SIG-M5 treated with dmso at 0.1 percent for 504 hours (cell line): Measurements from ENCODE around the gene FCRL2.

Experiments
- DNase-seq: peaks from one replicate; lab custom pipeline; 2025; ENCODE audit not compliant: unreplicated experiment; lab: John Stamatoyannopoulos, UW

FCRL2 gene

GRCh38 chr1:157776971-157777391 is at the start of gene FCRL2:
TSS of gene FCRL2 (minus strand) at chr1:157777132. CDS start at chr1:157777073, 59 bp downstream.
- peak; percentile 6 for DNase-seq

DNA sequence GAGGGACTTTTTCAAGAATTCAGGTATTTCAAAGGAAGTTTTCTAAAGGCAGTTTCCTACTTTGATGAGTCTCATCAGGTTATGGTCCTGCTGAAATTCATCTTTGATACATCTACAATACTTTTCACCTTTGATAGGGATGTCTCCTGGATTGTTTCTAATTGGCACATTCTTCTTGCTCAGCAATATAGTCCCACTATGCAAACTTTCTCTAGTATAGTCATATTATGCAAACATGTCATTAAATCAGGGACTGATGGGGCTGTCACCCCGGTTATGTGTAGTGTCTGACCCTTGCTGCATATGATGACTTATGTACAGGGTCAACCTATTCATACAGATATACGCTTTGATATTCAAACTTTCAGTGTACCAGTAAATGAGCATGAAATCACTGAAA is 43.4 kb upstream of the FCRL2 start:
- DNase-seq, result no peak

GRCh38 chr1:157819896-157820295 is 43.0 kb upstream of the FCRL2 start, which contains the start of gene FCRL1:
TSS of gene FCRL1 (minus strand) at chr1:157820120. CDS start at chr1:157820037, 83 bp downstream.
- peak; percentile 27 for DNase-seq

- DNase-seq, result no peak
These were observed 42.3 kb upstream of the FCRL2 start for GRCh38 chr1:157819215-157819614.

DNA sequence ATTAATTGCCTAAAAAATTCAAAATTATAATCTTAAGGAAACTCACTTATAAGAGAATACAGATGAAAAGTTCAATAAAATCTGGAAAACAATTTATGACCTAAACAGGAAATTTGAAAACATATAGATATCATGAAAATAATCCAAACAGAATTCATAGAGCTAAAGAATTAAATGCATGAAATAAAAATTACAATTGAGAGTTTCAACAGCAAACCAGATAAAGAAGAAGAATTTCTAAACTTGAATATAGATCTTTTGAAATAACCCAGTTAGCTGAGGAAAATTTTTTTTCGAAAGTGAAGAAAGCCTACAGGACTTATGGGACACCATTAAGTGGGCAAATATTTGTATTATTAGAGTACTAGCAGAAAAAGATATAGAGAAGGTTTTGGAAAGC is 36.3 kb upstream of the FCRL2 start:
- DNase-seq, result no peak

GRCh38 chr1:157806431-157807149 is 29.7 kb upstream of the FCRL2 start:
- DNase-seq, result no peak

DNA sequence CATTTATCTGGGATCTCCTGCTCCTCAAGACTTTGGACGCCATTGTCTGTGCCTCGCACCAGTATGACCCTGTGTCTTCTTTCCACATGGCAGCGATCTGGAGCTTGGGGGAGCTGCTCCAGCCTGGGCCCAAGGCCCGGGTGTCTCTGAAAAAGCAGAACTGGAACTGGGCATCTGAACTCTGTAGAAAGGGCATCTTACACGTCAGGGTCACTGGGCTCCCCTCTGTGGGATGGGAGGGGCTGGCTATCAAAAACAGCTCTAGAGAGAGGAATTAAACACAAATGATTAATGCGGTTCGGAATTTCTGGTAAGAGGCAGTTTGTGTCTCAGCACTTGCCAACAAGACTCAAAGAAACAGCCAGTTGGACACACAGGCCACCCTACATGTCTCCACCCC is 26.9 kb upstream of the FCRL2 start:
- DNase-seq, result no peak

- DNase-seq, result no peak
These were observed 23.1 kb upstream of the FCRL2 start for GRCh38 chr1:157799996-157800395.

- DNase-seq, result no peak
These were observed 21.3 kb upstream of the FCRL2 start for GRCh38 chr1:157798211-157798610.

- DNase-seq, result no peak
These were observed 8.3 kb upstream of the FCRL2 start for GRCh38 chr1:157785248-157785647.

DNA sequence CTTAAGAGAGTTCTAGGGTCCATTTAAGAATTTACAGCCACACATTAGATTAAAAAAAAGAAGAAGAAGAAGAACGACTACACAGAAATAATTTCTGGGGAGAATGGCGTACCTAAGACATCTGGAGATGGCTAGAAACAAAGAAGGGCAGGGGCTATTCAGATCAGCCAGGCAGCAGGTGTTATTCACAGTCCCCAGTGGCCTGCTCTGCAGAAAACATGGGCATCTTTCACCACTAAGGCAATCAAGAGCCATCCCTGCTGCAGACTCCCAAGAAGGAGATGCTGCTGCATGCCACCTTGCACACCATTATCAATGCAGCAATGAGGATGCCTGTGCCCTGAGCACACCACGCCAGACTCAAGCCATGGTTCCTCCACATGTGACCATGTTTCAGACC is 7.9 kb upstream of the FCRL2 start:
- no peak for DNase-seq

GRCh38 chr1:157782931-157783330 is 6.0 kb upstream of the FCRL2 start:
- no peak for DNase-seq

DNA sequence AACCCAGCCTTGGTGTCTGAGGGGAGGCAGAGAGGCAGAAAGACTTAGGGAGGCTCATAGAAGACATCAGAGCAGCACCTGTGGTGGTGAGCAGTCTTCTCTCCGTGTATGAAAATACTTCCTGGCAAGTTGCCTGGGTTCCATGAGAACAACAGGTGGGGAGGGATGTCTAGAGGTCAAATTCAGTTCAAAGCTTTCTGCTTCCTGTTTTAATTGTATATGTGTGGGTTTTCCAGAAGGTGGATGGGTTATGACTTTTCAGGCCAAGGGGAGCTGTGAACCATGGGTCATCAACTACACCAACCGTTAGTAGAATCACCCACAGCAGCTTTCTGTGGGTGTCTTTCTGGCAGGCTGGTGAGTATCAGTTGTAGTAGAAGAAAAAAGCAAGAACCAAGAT is 4.1 kb upstream of the FCRL2 start:
- DNase-seq, result no peak

DNA sequence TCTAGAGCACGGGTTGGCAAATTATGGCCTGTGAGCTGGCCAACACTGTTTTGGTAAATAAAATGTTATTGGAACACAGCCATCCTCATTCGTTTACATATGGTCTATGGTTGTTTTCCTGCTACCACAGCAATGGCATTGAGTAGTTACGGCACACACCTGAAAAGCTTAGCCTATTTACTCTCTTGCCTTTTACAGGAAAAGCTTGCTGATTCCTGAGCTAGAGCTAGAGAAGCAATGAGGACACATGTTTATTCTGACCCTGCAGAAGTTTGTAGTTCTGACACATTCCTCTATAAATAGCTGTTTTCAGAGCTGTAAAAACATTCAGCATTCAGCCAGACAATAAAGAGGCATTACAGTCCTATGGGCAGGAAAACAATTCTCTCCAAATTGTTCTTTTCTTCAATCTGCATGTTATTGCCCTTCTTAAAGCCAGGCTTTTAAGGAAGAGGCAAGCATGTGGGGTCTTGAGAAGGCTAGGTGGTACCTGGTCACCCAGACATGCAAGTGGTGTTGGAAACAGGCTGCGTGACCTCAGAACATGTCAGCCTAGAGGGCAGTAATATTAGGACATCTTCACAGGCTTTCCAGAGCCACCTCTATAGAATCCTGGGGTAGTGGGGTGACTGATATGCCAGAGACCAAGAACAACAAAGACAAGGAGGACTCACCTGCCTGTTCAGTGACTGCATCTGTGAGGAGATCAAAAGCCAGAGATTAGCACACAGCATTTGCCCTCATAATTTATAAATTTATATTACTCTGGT is 1.6 kb downstream of the FCRL2 start:
- DNase-seq, result no peak

DNA sequence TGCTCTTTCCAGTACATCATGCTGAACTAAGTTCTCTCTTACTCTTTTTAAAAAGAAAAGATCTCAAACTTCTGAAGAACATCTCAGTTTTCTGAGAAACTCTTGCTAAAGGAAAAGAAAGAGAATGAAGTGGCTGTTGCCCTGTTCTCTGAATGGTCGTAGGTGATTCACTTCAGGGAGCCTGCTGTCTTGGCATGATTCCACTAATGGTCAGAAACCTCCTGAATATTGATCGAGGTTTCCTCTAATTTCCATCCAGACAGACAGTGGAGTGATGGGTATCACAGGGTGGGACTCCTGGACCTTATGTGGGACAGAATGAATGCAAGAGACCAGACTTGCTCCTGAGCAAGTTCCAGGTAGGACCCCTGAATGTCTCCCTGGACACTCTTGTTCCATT is 2.5 kb downstream of the FCRL2 start:
- DNase-seq, result no peak

GRCh38 chr1:157773493-157774350 is 3.2 kb downstream of the FCRL2 start:
- DNase-seq, result peak; percentile 16

DNA sequence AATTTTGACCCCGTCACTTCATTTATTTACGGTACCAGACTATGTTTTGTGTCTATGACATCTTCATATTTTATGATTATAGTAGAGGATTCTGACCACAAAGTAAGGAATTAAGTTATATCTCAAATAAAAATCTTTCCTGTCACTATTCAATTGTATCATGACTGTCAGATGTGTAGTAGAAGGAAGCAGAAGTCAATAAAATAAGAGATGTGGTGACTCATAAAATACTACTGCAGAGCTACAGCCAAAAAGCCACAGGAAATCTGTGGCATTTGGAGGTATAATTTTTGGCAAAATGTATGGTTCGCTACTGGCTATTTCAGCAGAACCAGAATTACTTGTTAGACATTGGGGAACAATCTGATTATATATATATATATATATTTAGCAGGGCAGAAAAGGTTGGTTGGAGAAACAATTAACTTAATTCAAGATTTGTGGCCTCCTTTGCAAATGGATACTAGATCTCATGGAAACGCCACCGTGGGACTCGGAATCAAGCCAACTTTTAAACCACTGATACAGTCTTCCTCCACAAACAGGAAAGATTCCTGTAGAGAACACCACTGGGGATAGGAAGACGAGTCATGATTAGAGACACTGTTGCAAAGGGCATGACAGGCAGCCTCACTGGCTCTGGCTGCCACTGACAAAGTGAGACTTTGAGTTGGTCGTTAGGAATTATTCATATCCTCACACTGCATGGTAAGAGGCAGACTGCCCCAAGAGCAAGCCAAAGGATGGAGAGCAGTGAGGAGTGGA is 5.1 kb downstream of the FCRL2 start:
- no peak for DNase-seq

- DNase-seq, result no peak
These were observed 6.4 kb downstream of the FCRL2 start for GRCh38 chr1:157770442-157771043.

GRCh38 chr1:157766792-157767191 is 10.1 kb downstream of the FCRL2 start:
- no peak for DNase-seq

GRCh38 chr1:157758018-157758417 is 18.9 kb downstream of the FCRL2 start:
- DNase-seq, result no peak
